ENCODE measurements around the gene CST5.

- TF ChIP-seq POLR2A (IDR thresholded peaks at IDR 0.05) (no peak), CTCF (IDR thresholded peaks at IDR 0.05) (no peak), POLR2AphosphoS5 (IDR thresholded peaks at IDR 0.05) (no peak)
Measured at GRCh38 chr20:23915844-23916243, 36.3 kb upstream of the CST5 start.

All from prostate gland (tissue), 2 donors.